Skin epidermis (tissue), 12 donors: ENCODE measurements around the gene DELE1.

ENCODE experiments used
- H3K27ac ChIP-seq, 21 experiments: fragments of 200-600 bp; sonication (generic) in 11 of 21; one replicate each; pipeline ENCODE4 v1.5.0; 2020; ENCODE audit warnings: mild to moderate bottlenecking in 3 of 21, inconsistent platforms in 2 of 21, moderate library complexity in 2 of 21
- H3K4me3 ChIP-seq, 7 experiments: fragments of 200-600 bp; sonication (generic) in 2 of 7; one replicate each; pipeline ENCODE4 v1.5.0; 2020; ENCODE audit warnings: inconsistent platforms in 2 of 7, mild to moderate bottlenecking in 2 of 7, moderate library complexity in 1 of 7

The DELE1 gene

DNA sequence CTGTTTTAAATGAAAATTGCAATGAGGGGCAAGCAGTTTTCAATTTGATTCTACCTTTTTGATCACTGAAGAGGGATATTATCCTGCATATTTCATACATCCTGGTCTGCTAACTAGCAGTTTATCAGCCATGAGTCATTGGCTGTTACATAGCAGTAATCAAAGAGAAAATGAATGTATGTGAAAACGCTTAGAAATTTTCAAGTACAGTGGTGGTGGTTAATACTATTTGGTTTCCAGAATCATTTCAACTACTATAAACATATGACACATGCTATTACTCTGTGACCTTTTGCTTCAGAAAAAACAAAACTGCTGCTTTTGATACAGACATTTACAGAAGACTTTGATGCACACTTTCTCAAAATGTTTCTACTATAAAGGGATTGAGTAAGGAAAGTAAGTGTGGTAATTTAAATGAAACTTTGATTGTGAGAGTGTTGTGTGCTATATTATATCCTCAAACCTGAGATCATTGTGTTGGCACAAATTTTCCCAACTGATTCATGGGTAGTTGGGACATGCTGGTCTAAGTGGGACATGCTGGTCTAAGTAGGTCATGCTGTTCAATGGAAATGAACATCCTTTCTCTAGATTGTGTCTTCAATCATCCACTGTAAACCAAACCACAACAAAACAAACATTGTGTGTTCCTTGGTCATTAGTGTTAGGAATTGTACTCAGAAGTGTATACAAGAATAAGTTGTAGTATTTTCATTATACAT, 50.4 kb downstream of the DELE1 start:
- no peak overlapping the region for H3K4me3 ChIP-seq
- H3K27ac ChIP-seq: no peak overlapping the region

GRCh38 chr5:141976176-141976575, 52.5 kb downstream of the DELE1 start:
- Histone ChIP-seq H3K4me3 (no peak overlapping the region), H3K27ac (no peak overlapping the region)

DNA sequence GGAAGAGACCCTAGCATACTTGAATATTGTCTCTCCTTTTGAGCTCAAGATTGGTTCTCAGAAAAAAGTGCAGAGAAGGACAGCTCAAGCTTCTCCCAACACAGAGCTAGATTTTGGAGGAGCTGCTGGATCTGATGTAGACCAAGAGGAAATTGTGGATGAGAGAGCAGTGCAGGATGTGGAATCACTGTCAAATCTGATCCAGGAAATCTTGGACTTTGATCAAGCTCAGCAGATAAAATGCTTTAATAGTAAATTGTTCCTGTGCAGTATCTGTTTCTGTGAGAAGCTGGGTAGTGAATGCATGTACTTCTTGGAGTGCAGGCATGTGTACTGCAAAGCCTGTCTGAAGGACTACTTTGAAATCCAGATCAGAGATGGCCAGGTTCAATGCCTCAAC, 54.7 kb downstream of the DELE1 start:
- no peak overlapping the region for H3K27ac ChIP-seq
- no peak overlapping the region for H3K4me3 ChIP-seq

DNA sequence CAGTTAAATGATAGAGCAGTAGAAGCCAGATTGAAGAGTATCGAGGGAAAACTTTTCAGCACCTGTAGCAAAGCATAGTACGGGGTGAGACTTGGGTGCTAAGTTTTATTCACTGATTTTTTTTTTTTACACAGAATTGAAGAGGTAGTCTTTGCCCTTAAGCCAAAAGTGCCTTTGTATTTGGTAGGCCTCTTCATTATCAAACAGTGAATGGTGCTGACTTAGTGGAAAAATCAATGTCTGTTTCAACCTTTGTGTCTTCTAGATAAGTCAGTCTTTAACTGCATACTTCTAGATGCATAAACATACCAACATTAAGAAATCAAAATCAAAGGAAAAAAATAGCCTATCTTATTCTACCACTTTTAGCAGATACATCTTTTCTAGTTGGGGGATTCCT, 59.0 kb downstream of the DELE1 start:
- Histone ChIP-seq H3K4me3 (no peak overlapping the region), H3K27ac (no peak overlapping the region)

DNA sequence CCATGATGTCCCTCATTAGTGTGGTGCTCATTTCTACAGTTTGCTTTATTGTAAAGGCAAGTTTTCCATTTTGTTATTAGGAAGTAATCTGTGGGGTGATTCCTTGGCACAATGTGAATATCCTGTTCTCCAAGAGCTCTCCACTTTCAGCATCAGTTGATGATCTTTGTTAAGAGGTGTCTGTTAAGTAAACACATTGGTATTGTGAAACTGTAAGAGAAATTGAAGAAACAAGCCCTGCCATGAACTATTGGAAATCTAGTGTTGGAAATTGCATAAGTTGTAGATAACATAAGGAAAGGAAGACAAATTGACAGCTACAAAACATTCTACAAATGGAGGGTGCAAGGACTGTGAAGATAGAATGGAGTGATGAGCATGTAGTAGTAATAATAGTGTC, 62.4 kb downstream of the DELE1 start:
- no peak overlapping the region for H3K27ac ChIP-seq
- H3K4me3 ChIP-seq: no peak overlapping the region

DNA sequence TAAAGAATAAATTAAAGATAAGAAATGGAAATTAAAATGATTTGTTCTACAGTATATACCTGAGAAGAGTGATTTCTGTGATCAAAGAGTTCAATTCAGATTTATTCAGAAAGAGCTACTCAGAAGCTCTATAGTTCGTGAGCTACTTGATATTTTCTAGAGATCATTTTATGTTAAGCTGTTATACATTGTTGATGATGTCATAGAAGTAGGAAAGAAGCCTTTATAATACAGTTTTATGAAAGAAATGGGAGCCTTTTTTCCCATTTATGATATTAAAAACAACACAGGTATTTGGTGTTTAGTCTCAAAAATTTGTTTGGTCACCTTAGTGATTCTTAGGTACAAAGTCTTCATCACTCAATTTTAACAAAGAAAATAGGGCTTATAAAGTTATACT, 66.0 kb downstream of the DELE1 start:
- Histone ChIP-seq H3K27ac (no peak overlapping the region), H3K4me3 (no peak overlapping the region)
